GM23338 (cell line): ENCODE data around the gene UBE2D3. TPM values are rescaled to one million over a fixed set of nuclear protein-coding genes. Genes with fewer than 3 reads are reported as not detected.

Source experiments
- ATAC-seq: fragments of 200-7000 bp; cut with Tn5 transposase; 3 replicates; pipeline ENCODE4 v1.9.1; 2020
- DNase-seq: peaks from one replicate; pipeline ENCODE4 v3.0.0-alpha.2; 2015; ENCODE audit warnings: low spot score
- H2AFZ ChIP-seq: fragments of 200-600 bp; sonication (generic); 2 replicates; pipeline ENCODE4 v1.8.0; 2016; ENCODE audit warnings: antibody characterized with exemption, mild to moderate bottlenecking, moderate library complexity
- H3F3A ChIP-seq: fragments of 200-600 bp; sonication (generic); replicated peaks from 2 replicates; pipeline ENCODE4 v1.8.0; 2017; ENCODE audit warnings: antibody characterized with exemption, mixed run types, low read depth
- H3K27ac ChIP-seq: fragments of 200-600 bp; sonication (generic); 2 replicates; pipeline ENCODE4 v1.6.1; 2016; ENCODE audit warnings: low read depth
- H3K27me3 ChIP-seq: fragments of 200-600 bp; sonication (generic); 2 replicates; pipeline ENCODE4 v1.8.0; 2016; ENCODE audit warnings: mild to moderate bottlenecking, mixed run types, moderate library complexity; ENCODE audit not compliant: insufficient read depth
- H3K36me3 ChIP-seq: fragments of 200-600 bp; sonication (generic); 2 replicates; pipeline ENCODE4 v1.8.0; 2016; ENCODE audit warnings: mild to moderate bottlenecking; ENCODE audit not compliant: insufficient read depth
- H3K4me1 ChIP-seq: fragments of 200-600 bp; sonication (generic); 2 replicates; pipeline ENCODE4 v1.8.0; 2016; ENCODE audit warnings: mild to moderate bottlenecking, moderate library complexity; ENCODE audit not compliant: insufficient read depth
- H3K4me2 ChIP-seq: fragments of 200-600 bp; sonication (generic); 2 replicates; pipeline ENCODE4 v1.7.1; 2017; ENCODE audit warnings: mixed run types
- H3K4me3 ChIP-seq: fragments of 200-600 bp; sonication (generic); 2 replicates; pipeline ENCODE4 v1.6.1; 2016; ENCODE audit warnings: mixed run types
- H3K79me2 ChIP-seq: fragments of 200-600 bp; sonication (generic); replicated peaks from 2 replicates; pipeline ENCODE4 v1.8.0; 2017; ENCODE audit warnings: mild to moderate bottlenecking; ENCODE audit not compliant: insufficient read depth
- H3K9me2 ChIP-seq: fragments of 200-600 bp; sonication (generic); 2 replicates; pipeline ENCODE4 v1.8.0; 2017; ENCODE audit not compliant: insufficient read depth
- H4K20me1 ChIP-seq: fragments of 200-600 bp; sonication (generic); replicated peaks from 2 replicates; pipeline ENCODE4 v1.8.0; 2017; ENCODE audit warnings: mild to moderate bottlenecking; ENCODE audit not compliant: insufficient read depth
- H3K27ac Mint-ChIP-seq: 2 replicates; pipeline ENCODE4 v1.8.0; 2020; ENCODE audit warnings: inconsistent platforms, mild to moderate bottlenecking, moderate library complexity, mixed read lengths
- H3K27me3 Mint-ChIP-seq: 3 replicates; pipeline ENCODE4 v1.8.0; 2022; ENCODE audit warnings: low read depth, mild to moderate bottlenecking, moderate library complexity, mixed read lengths, inconsistent platforms; ENCODE audit not compliant: insufficient read depth, poor library complexity
- H3K36me3 Mint-ChIP-seq: 3 replicates; pipeline ENCODE4 v1.8.0; 2021; ENCODE audit warnings: low read depth, mild to moderate bottlenecking, inconsistent platforms, moderate library complexity, mixed read lengths
- H3K4me1 Mint-ChIP-seq: 3 replicates; pipeline ENCODE4 v1.8.0; 2020; ENCODE audit warnings: mild to moderate bottlenecking, inconsistent platforms, mixed read lengths
- H3K4me3 Mint-ChIP-seq: 3 replicates; pipeline ENCODE4 v1.8.0; 2021; ENCODE audit warnings: moderate library complexity, mild to moderate bottlenecking, inconsistent platforms, mixed read lengths
- H3K9me3 Mint-ChIP-seq: 3 replicates; pipeline ENCODE4 v1.8.0; 2020; ENCODE audit warnings: moderate library complexity, mild to moderate bottlenecking, inconsistent platforms, mixed read lengths
- CREB1 ChIP-seq: fragments of 250-450 bp; sonication (Bioruptor Pico); IDR thresholded peaks from 2 replicates; pipeline ENCODE4 v1.5.0; 2020; ENCODE audit warnings: low read depth, mild to moderate bottlenecking, moderate library complexity
- EZH2 ChIP-seq: fragments of 200-600 bp; sonication (generic); IDR thresholded peaks from one replicate; pipeline ENCODE4 v1.8.0; 2017; ENCODE audit warnings: antibody characterized with exemption, mild to moderate bottlenecking, low read depth; ENCODE audit not compliant: unreplicated experiment
- EZH2phosphoT487 ChIP-seq: fragments of 200-600 bp; sonication (generic); IDR thresholded peaks from one replicate; pipeline ENCODE4 v1.8.1; 2018; ENCODE audit warnings: antibody characterized with exemption; ENCODE audit not compliant: unreplicated experiment
- JUNB ChIP-seq: IDR thresholded peaks from one replicate; pipeline ENCODE4 v1.6.1; 2016; ENCODE audit warnings: antibody characterized with exemption; ENCODE audit not compliant: unreplicated experiment
- NANOG ChIP-seq: IDR thresholded peaks from 2 replicates; pipeline ENCODE4 v1.6.1; 2016; ENCODE audit warnings: antibody characterized with exemption, borderline replicate concordance
- STAT1 ChIP-seq: IDR thresholded peaks from one replicate; pipeline ENCODE4 v1.6.1; 2016; ENCODE audit warnings: antibody characterized with exemption; ENCODE audit not compliant: unreplicated experiment
- ZNF114 ChIP-seq: fragments of 250-450 bp; sonication (Bioruptor Pico); IDR thresholded peaks from 2 replicates; pipeline ENCODE4 v1.5.0; 2020; ENCODE audit warnings: mild to moderate bottlenecking, moderate library complexity
- ZNF331 ChIP-seq: fragments of 250-450 bp; sonication (Bioruptor Pico); IDR thresholded peaks from 2 replicates; pipeline ENCODE4 v1.5.0; 2020; ENCODE audit warnings: low read depth, mild to moderate bottlenecking, moderate library complexity
- polyA plus RNA-seq: library from polyadenylated mRNA; unstranded; fragments of >200 nt; fragmentation: Nextera tagmentation; extraction: Ambion mirVana; gene quantifications from 2 replicates; pipeline ENCODE4 v1.2.1, GENCODE V29; 2016
- total RNA-seq: library from RNA; depleted of rRNA; stranded (reverse); fragments of >200 nt; shearing (Covaris generic); gene quantifications from 2 replicates; pipeline ENCODE4 v1.2.3, GENCODE V29; 2014
- TF ChIP-seq, protein P1 (sequence below): IDR thresholded peaks from one replicate; pipeline ENCODE4 v1.6.1; 2018; ENCODE audit warnings: antibody characterized with exemption; ENCODE audit not compliant: unreplicated experiment
- TF ChIP-seq, protein P2 (sequence below): IDR thresholded peaks from 2 replicates; pipeline ENCODE4 v1.6.1; 2016; ENCODE audit warnings: antibody characterized with exemption
- TF ChIP-seq, protein P3 (sequence below), 2 experiments: fragments of 200-600 bp in 1 of 2; sonication (generic) in 1 of 2; conservative IDR thresholded peaks; 2 replicates each; pipeline versions ENCODE4 v1.5.1 to v1.6.1; 2016 to 2017; ENCODE audit warnings: antibody characterized with exemption in 2 of 2, low read depth in 2 of 2, mild to moderate bottlenecking in 2 of 2, moderate library complexity in 1 of 2

The UBE2D3 gene
- total and polyA plus RNA-seq, 2 experiments from 2014 or later: 250 to 498 TPM

- peaks cover 22% of the 10 kb centered on the region; the same call in 2 of the 3 replicates for H3K36me3 Mint-ChIP-seq
- Histone ChIP-seq H3K4me3 (peak overlapping the region; percentile 84), H3K4me1 (peaks cover 57% of the 10 kb centered on the region), H3K4me2 (peak overlapping the region; percentile 75), H3K9me2 (no peaks in the 10 kb centered on the region), H2AFZ (no peak overlapping the region), H3K27me3 (no peaks in the 10 kb centered on the region), H3K36me3 (no peaks in the 10 kb centered on the region; the same call in 1 of the 2 replicates), H3F3A (no peaks in the 10 kb centered on the region), H3K27ac (no peak overlapping the region), H3K79me2 (peaks cover 83% of the 10 kb centered on the region), H4K20me1 (peaks cover 52% of the 10 kb centered on the region)
- no peak for ATAC-seq
- H3K27ac Mint-ChIP-seq: no peak overlapping the region
- H3K27me3 Mint-ChIP-seq: peaks cover 10% of the 10 kb centered on the region
- H3K4me1 Mint-ChIP-seq: peaks cover 48% of the 10 kb centered on the region
- H3K4me3 Mint-ChIP-seq: no peak overlapping the region; the same call in none of the 3 replicates
- no peak for DNase-seq
- TF ChIP-seq EZH2 (no peak), ZNF114 (CRISPR knock-in tag) (no peak)
- TF ChIP-seq, protein P1, sequence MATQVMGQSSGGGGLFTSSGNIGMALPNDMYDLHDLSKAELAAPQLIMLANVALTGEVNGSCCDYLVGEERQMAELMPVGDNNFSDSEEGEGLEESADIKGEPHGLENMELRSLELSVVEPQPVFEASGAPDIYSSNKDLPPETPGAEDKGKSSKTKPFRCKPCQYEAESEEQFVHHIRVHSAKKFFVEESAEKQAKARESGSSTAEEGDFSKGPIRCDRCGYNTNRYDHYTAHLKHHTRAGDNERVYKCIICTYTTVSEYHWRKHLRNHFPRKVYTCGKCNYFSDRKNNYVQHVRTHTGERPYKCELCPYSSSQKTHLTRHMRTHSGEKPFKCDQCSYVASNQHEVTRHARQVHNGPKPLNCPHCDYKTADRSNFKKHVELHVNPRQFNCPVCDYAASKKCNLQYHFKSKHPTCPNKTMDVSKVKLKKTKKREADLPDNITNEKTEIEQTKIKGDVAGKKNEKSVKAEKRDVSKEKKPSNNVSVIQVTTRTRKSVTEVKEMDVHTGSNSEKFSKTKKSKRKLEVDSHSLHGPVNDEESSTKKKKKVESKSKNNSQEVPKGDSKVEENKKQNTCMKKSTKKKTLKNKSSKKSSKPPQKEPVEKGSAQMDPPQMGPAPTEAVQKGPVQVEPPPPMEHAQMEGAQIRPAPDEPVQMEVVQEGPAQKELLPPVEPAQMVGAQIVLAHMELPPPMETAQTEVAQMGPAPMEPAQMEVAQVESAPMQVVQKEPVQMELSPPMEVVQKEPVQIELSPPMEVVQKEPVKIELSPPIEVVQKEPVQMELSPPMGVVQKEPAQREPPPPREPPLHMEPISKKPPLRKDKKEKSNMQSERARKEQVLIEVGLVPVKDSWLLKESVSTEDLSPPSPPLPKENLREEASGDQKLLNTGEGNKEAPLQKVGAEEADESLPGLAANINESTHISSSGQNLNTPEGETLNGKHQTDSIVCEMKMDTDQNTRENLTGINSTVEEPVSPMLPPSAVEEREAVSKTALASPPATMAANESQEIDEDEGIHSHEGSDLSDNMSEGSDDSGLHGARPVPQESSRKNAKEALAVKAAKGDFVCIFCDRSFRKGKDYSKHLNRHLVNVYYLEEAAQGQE: no peak
- no peaks in the 10 kb centered on the region for H3K9me3 Mint-ChIP-seq
Observed at GRCh38 chr4:102823464-102823863, 3.9 kb downstream of the UBE2D3 start.

- H3K27me3 Mint-ChIP-seq: no peaks in the 10 kb centered on the region
- H3K79me2 ChIP-seq: peaks cover 100% of the 10 kb centered on the region
- H4K20me1 ChIP-seq: peaks cover 83% of the 10 kb centered on the region
- no peak overlapping the region; the same call in 1 of the 2 replicates for H3K27ac ChIP-seq
- H3K4me1 Mint-ChIP-seq: peaks cover 74% of the 10 kb centered on the region
- peak overlapping the region; percentile 4; the same call in 1 of the 2 replicates for H3K4me3 ChIP-seq
- no peaks in the 10 kb centered on the region; the same call in 1 of the 2 replicates for H3K36me3 ChIP-seq
- peak overlapping the region; percentile 39 for H3K4me2 ChIP-seq
- no peaks in the 10 kb centered on the region for H3K9me2 ChIP-seq
- H3F3A ChIP-seq: no peaks in the 10 kb centered on the region
- H3K4me1 ChIP-seq: peaks cover 76% of the 10 kb centered on the region
- ATAC-seq (no peak), DNase-seq (no peak)
- H3K27ac Mint-ChIP-seq: peak overlapping the region; percentile 83
- peak overlapping the region; percentile 23 for H3K4me3 Mint-ChIP-seq
- H3K36me3 Mint-ChIP-seq: peaks cover 39% of the 10 kb centered on the region; the same call in 2 of the 3 replicates
- H3K27me3 ChIP-seq: no peaks in the 10 kb centered on the region
- no peak overlapping the region for H2AFZ ChIP-seq
- H3K9me3 Mint-ChIP-seq: no peaks in the 10 kb centered on the region
- no peak for TF ChIP-seq ZNF114 (CRISPR knock-in tag)
- TF ChIP-seq EZH2: no peak
- no peak for TF ChIP-seq EZH2phosphoT487
- no peak for TF ChIP-seq STAT1
- TF ChIP-seq NANOG: no peak
- TF ChIP-seq, protein P2, sequence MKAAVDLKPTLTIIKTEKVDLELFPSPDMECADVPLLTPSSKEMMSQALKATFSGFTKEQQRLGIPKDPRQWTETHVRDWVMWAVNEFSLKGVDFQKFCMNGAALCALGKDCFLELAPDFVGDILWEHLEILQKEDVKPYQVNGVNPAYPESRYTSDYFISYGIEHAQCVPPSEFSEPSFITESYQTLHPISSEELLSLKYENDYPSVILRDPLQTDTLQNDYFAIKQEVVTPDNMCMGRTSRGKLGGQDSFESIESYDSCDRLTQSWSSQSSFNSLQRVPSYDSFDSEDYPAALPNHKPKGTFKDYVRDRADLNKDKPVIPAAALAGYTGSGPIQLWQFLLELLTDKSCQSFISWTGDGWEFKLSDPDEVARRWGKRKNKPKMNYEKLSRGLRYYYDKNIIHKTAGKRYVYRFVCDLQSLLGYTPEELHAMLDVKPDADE: no peak
- no peak for TF ChIP-seq ZNF331 (CRISPR knock-in tag)
- no peak for TF ChIP-seq JUNB
- TF ChIP-seq CREB1 (CRISPR knock-in tag): no peak
- TF ChIP-seq, protein P3, sequence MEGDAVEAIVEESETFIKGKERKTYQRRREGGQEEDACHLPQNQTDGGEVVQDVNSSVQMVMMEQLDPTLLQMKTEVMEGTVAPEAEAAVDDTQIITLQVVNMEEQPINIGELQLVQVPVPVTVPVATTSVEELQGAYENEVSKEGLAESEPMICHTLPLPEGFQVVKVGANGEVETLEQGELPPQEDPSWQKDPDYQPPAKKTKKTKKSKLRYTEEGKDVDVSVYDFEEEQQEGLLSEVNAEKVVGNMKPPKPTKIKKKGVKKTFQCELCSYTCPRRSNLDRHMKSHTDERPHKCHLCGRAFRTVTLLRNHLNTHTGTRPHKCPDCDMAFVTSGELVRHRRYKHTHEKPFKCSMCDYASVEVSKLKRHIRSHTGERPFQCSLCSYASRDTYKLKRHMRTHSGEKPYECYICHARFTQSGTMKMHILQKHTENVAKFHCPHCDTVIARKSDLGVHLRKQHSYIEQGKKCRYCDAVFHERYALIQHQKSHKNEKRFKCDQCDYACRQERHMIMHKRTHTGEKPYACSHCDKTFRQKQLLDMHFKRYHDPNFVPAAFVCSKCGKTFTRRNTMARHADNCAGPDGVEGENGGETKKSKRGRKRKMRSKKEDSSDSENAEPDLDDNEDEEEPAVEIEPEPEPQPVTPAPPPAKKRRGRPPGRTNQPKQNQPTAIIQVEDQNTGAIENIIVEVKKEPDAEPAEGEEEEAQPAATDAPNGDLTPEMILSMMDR (conservative IDR thresholded peaks at IDR 0.05; ENCODE audit: low read depth in 2 of 2): no peak
- TF ChIP-seq, protein P1: no peak
Observed at GRCh38 chr4:102819588-102820365, 7.6 kb downstream of the UBE2D3 start.
